ENCODE results near the gene CPZ. TPM values are rescaled to one million over a fixed set of nuclear protein-coding genes. Genes with fewer than 3 reads are reported as not detected.
A peak's percentile ranks its signal among the peaks of the same experiment; 100 is the strongest.

Gene CPZ
- total RNA-seq, 1 experiment from 2014 or later = 37.3 TPM

DNA sequence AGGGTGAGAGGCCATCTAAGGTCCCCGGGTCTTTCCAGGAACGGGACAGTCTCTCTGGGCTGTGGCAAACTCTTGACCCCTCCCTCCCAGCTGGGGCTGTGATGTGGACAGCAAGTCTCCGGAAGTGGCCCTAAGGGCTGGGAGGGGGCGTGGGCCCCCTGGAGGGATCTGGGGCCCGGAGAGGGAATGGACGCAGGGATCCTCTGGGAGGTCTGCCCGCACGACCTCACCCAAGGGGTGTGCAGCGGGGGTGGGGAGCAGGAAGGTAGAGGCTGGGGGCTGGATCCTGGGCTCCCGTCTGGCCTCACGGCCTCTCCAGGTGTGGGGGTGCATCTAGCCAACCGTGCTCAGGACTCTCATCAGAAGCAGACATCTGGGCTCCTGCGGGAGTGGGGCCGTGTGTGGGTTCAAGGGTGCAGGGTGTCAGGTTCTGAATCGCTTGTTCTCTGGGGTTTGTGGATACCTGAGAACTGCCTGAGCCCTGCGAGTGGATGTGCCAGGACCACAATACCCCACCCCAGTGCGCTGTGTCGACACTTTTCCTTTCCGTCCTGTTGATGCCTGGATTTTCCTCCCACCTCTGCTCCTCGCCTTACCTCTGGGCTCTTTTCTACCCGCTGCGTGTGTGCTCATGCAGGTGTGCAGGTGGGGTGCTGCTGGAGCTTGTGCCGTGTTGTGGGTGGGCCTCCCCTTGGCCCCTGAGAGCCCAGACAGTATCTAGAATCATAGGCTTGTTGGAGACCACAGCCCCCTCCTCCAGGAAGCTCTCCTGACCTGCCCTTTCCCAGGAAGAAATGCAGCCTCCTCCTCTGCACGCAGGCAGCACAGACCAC, 915 bp downstream of the CPZ start:
- Histone ChIP-seq H3K56ac (ENCODE audit: insufficient read length, low read depth, low read length) (no peak overlapping the region), H3K4me1 (ENCODE audit: insufficient read depth, low read length) (no peaks in the 10 kb centered on the region; the same call in 1 of the 2 replicates), H3K14ac (ENCODE audit: insufficient read depth, low read length) (no peak overlapping the region), H3K79me1 (ENCODE audit: insufficient read depth, low read depth, low read length, poor library complexity, severe bottlenecking) (no peaks in the 10 kb centered on the region), H3T11ph (ENCODE audit: low read length) (no peak overlapping the region), H4K8ac (replicated peaks; ENCODE audit: insufficient read length, low read depth, low read length) (no peak overlapping the region), H2BK20ac (ENCODE audit: low read depth, low read length, poor library complexity, severe bottlenecking) (no peak overlapping the region), H3K18ac (ENCODE audit: insufficient read length, low read depth, low read length) (no peak overlapping the region), H4K20me1 (ENCODE audit: control insufficient read depth, insufficient read depth, insufficient read length) (no peaks in the 10 kb centered on the region), H3K23me2 (ENCODE audit: insufficient read length, low read depth, low read length, poor library complexity, severe bottlenecking) (peaks cover 8% of the 10 kb centered on the region), H2BK120ac (ENCODE audit: low read depth, low read length, poor library complexity, severe bottlenecking) (no peak overlapping the region), H3K23ac (ENCODE audit: insufficient read length, low read depth, low read length) (no peak overlapping the region), H3K9me3 (ENCODE audit: control insufficient read depth, low read depth, low read length) (no peaks in the 10 kb centered on the region), H4K91ac (ENCODE audit: insufficient read length, low read depth, low read length) (no peak overlapping the region), H3K9ac (ENCODE audit: extremely low read depth, insufficient read length, low read length) (no peak overlapping the region), H2AK5ac (ENCODE audit: insufficient read length, low read length) (no peak overlapping the region), H4K5ac (ENCODE audit: insufficient read length, low read depth, low read length) (no peak overlapping the region), H3K79me2 (ENCODE audit: insufficient read depth, low read length) (no peaks in the 10 kb centered on the region), H3K27ac (ENCODE audit: insufficient read length, low read depth, low read length) (no peak overlapping the region), H3K4me2 (ENCODE audit: insufficient read depth, insufficient read length, low read length) (peak overlapping the region; percentile 79), H2BK15ac (ENCODE audit: low read depth, low read length) (no peak overlapping the region), H3K4ac (ENCODE audit: low read depth, low read length) (no peak overlapping the region), H2BK12ac (ENCODE audit: insufficient read length, low read depth, low read length) (no peak overlapping the region), H2AFZ (ENCODE audit: low read length) (no peak overlapping the region), H3K27me3 (ENCODE audit: insufficient read depth, low read length) (no peaks in the 10 kb centered on the region), H2BK5ac (ENCODE audit: insufficient read length, low read length) (no peak overlapping the region)
- WGBS (ENCODE audit: extremely low coverage, insufficient read length, low lambda C conversion rate) = no CpG with 5 or more reads among the region's 24 CpGs
- DNase-seq = no peak
- no peaks in the 10 kb centered on the region for H3K9me3 Mint-ChIP-seq
- peak overlapping the region; percentile 73 to 80 for H3K4me3 Mint-ChIP-seq
- no peak for TF ChIP-seq CTCF (conservative IDR thresholded peaks at IDR 0.05)
- H3K4me1 Mint-ChIP-seq = peaks cover 37 to 45% of the 10 kb centered on the region in 2 experiments
- H3K36me3 Mint-ChIP-seq (ENCODE audit: insufficient read depth in 1 of 3, low read depth in 3 of 3) = peaks cover 0 to 14% (median 0%) of the 10 kb centered on the region in 3 experiments; a peak in 4 of 7 replicates
- peaks cover 9% of the 10 kb centered on the region for H3K27me3 Mint-ChIP-seq (ENCODE audit: low read depth)
- H3K27ac Mint-ChIP-seq = no peak overlapping the region; a peak in 1 of 7 replicates
